Adrenal gland (tissue), 12 donors: Measurements from ENCODE around the gene FBXL16. TPM values are rescaled to one million over a fixed set of nuclear protein-coding genes. Genes with fewer than 3 reads are reported as not detected.
A peak's percentile ranks its signal among the peaks of the same experiment; 100 is the strongest.

ENCODE experiments used
- DNase-seq, 7 donors: peaks; one replicate each; pipeline ENCODE4 v3.0.0-alpha.2; 2019 to 2020
- H3K27ac ChIP-seq, 5 donors: fragments of 200-600 bp; sonication (generic) in 4 of 5; 1 replicate in 3 of 5; 2 replicates in 2 of 5; pipeline versions ENCODE4 v1.5.1 to v1.8.0; 2016 to 2020; ENCODE audit warnings: mild to moderate bottlenecking in 1 of 5
- H3K27me3 ChIP-seq: fragments of 200-600 bp; 2 replicates; pipeline ENCODE4 v1.8.0; 2021
- H3K36me3 ChIP-seq, 2 donors: fragments of 200-600 bp; replicated peaks in 1 of 2; 1 replicate in 1 of 2; 2 replicates in 1 of 2; pipeline versions ENCODE4 v1.5.1 to v1.8.0; 2018 to 2022
- H3K4me1 ChIP-seq, 2 donors: fragments of 200-600 bp; replicated peaks in 1 of 2; 1 replicate in 1 of 2; 2 replicates in 1 of 2; pipeline versions ENCODE4 v1.5.1 to v1.8.0; 2018 to 2021
- H3K4me3 ChIP-seq, 4 donors: fragments of 200-600 bp; sonication (generic) in 3 of 4; one replicate each; pipeline ENCODE4 v1.5.1; 2016 to 2018
- H3K9me3 ChIP-seq, 3 donors: fragments of 200-600 bp; sonication (generic) in 1 of 3; replicated peaks in 1 of 3; 1 replicate in 2 of 3; 2 replicates in 1 of 3; pipeline versions ENCODE4 v1.5.1 to v1.8.0; 2016 to 2021
- POLR2A ChIP-seq, 2 donors: fragments of 450-650 bp; IDR thresholded peaks; one replicate each; pipeline ENCODE4 v1.6.1; 2017; ENCODE audit warnings: antibody characterized with exemption in 2 of 2, mild to moderate bottlenecking in 2 of 2, moderate library complexity in 1 of 2
- WGBS, 4 donors: extraction: QIAGEN DNeasy Blood & Tissue Kit in 2 of 4; methylation state at CpG; one replicate each; pipeline versions ENCODE4 v1.1.5 to v1.1.7; 2013 to 2017; 5-methylcytosine and 5-hydroxymethylcytosine counted together
- intact Hi-C, 2 donors: fragments of 100-400 bp; cut with DNase I; formaldehyde crosslinking; loops; one replicate each; pipeline versions ENCODE4 v1.14.1 to v1.15.0; 2022 to 2023
- polyA plus RNA-seq, 3 donors: library from polyadenylated mRNA; stranded (reverse); fragments of 200-250 nt in 2 of 3; fragments of 350-450 nt in 1 of 3; fragmentation: Illumina TruSeq in 1 of 3; extraction: RNeasy Lipid Tissue Mini Kit (QIAGEN cat#74804) in 1 of 3; gene quantifications; one replicate each; pipeline ENCODE4 v1.2.3, GENCODE V29; 2013 to 2014
- total RNA-seq, 9 donors: library from RNA; depleted of rRNA in 4 of 9; stranded (reverse); fragments of >200 nt in 4 of 9; fragments of 120-200 nt in 1 of 9; fragmentation: NEBNext Ultra II Directional in 1 of 9; extraction: Animal tissue kit (Norgen Biotek cat#: 25700) in 1 of 9; gene quantifications; one replicate each; pipeline versions ENCODE4 v1.1.0 to v1.2.4, GENCODE V29; 2013 to 2023
- TF ChIP-seq, protein P1 (sequence below), 6 experiments: fragments of 450-650 bp in 4 of 6; fragments of 200-600 bp in 2 of 6; sonication (generic) in 1 of 6; IDR thresholded peaks; 1 replicate in 5 of 6; 2 replicates in 1 of 6; pipeline versions ENCODE4 v1.5.1 to v1.8.0; 2016 to 2021; ENCODE audit warnings: antibody characterized with exemption in 6 of 6, mild to moderate bottlenecking in 2 of 6, moderate library complexity in 1 of 6
- donor health status: healthy with polysubstance abuse.
- donor health status: Bipolar disorder and iron deficiency.
- donor health status: DM: yes; HTN: yes; CAD: no.
- donor health status: DM: no; HTN: no; CAD: no.
- donor health status: DM: no; HTN: no; CAD: no.
- donor health status: DM: yes; HTN: yes; CAD: no.

FBXL16 gene
- total and polyA plus RNA-seq, 12 donors: 0.17 to 18.3 (median 5.2) TPM; not detected in 1

DNA sequence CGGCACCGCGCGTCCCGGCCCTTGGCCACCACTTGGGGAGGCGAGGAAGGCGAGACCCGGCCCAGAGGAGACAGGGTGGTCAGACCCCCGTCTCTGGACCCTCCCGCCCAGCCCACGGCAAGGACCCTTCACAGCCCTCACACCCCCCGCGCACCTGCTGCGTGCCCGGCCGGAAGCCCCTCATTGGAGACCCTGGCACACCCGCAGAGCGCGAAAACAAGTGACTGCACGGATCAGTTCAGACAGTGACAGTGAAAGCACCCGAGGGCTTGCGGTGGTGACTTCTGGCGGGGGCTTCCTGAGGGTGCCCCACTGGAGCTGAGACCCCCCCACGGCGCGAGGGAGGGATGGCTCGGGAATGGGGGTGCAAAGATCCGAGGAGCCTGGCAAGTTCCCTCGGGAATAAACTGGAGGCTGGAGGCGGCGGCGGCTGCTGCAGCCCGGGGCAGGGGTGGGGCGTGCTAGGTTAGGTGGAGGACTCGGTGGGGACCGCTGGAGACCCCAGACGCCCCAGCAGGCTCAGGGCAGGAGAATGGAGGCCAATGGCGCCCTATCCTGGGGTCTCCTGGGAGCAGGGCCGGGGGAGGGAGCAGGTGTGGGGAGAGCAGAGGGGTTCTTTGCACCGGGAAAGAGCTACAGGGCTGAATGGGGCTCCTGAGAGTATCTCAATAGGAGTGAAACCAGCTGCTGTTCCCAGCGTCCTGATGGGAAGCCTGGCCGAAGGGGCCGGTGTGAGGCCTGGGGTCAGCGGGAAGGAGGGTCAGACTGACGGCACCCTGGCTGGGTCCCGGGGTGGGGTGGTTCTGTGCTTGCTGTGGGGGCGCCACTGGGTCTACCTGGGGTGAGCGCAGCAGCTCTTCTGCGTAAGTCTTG is 824 bp upstream of the FBXL16 start:
- H3K4me3 ChIP-seq: no peak overlapping the region
- TF ChIP-seq, protein P1, sequence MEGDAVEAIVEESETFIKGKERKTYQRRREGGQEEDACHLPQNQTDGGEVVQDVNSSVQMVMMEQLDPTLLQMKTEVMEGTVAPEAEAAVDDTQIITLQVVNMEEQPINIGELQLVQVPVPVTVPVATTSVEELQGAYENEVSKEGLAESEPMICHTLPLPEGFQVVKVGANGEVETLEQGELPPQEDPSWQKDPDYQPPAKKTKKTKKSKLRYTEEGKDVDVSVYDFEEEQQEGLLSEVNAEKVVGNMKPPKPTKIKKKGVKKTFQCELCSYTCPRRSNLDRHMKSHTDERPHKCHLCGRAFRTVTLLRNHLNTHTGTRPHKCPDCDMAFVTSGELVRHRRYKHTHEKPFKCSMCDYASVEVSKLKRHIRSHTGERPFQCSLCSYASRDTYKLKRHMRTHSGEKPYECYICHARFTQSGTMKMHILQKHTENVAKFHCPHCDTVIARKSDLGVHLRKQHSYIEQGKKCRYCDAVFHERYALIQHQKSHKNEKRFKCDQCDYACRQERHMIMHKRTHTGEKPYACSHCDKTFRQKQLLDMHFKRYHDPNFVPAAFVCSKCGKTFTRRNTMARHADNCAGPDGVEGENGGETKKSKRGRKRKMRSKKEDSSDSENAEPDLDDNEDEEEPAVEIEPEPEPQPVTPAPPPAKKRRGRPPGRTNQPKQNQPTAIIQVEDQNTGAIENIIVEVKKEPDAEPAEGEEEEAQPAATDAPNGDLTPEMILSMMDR (IDR thresholded peaks at IDR 0.05): no peak
- TF ChIP-seq POLR2A (IDR thresholded peaks at IDR 0.05): no peak
- no peaks in the 10 kb centered on the region for H3K9me3 ChIP-seq
- H3K27ac ChIP-seq: peak overlapping the region in 1 of 5 donors; percentile 44
- no peaks in the 10 kb centered on the region for H3K36me3 ChIP-seq
- intact Hi-C loops: loop anchor here in 1 of 2 donors (5.0 kb wide), 1 partner anchor 76 kb away; no protein-coding TSS in a partner anchor
- H3K4me1 ChIP-seq: no peaks in the 10 kb centered on the region
- no peak for DNase-seq
- peaks cover 58% of the 10 kb centered on the region for H3K27me3 ChIP-seq
- WGBS, 4 donors: 5 to 6% (median 5%) methylated on average over 20 to 49 of the region's 49 CpGs; no CpG with 5 or more reads in 1 of the 4 donors

DNA sequence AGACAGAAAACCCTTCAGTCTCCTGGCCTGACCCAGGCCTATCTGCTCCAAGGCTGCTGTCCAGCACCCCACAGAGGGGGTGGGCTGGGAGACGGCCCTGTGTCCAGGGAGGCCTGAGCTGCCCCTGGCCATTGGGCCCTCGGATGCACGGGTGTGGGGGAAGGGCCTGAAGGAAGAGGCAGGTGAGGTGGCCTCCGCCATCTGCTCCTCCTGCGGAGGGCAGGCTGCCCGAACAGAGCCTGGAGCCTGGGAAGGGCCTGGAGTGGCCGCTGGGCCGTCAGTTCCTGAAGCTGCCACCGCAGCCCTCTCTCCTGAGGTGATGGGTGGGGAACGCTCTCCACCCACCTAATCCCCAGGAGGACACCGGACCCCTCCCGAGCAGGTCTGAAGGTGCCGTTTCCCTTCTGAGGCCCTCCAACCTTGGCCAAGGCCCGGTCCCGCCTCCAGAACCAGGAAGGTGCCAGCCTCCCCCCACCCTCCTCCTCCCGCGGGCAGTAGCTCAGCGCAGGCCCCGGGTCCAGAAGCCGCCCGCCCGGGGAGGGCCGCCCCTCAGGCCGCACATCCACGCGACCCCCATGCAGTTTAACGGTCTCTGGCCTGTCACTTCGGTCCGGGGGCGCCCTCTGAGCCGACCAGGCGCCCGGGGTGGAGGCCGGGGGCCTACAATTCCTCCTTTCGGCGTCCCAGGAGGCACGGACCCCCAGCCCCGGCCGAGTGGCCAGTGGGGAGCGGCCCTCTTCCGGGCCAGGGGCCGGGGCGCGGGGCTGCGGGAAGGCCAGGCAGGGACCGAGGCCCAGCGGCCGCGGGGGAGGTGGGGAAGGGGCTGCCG is 835 bp downstream of the FBXL16 start:
- TF ChIP-seq, protein P1 (IDR thresholded peaks at IDR 0.05): no peak
- no peak for TF ChIP-seq POLR2A (IDR thresholded peaks at IDR 0.05)
- no peak overlapping the region for H3K4me3 ChIP-seq

DNA sequence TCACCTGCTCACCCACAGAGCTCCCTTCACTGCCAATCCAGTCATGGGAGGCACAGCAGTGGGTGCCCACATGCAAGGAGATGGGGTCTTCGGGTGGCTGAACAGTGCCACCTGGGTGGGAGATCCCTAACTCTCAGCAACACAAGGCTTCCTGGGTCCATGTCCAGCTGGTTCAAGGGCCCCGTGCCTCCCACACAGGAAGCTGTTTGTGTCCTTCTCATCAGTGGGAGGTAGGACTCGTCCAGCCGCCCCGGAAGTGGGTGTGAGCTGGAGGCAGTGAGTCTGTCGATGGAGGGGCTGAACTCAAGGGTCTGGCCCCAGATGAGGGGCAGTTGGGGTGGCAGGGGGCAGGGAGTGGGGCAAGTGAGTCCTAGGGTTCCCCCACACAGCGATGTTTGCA is 1.6 kb downstream of the FBXL16 start:
- no peak for DNase-seq
- no peaks in the 10 kb centered on the region for H3K9me3 ChIP-seq
- no peak overlapping the region for H3K4me3 ChIP-seq
- intact Hi-C loops: no loop called here
- H3K4me1 ChIP-seq: peaks cover 4 to 8% of the 10 kb centered on the region in 2 donors
- no peak overlapping the region for H3K27ac ChIP-seq
- WGBS, 4 donors: 59 to 80% (median 70%) methylated on average over 3 to 7 of the region's 7 CpGs
- no peaks in the 10 kb centered on the region for H3K36me3 ChIP-seq
- peaks cover 67% of the 10 kb centered on the region for H3K27me3 ChIP-seq
- TF ChIP-seq, protein P1 (IDR thresholded peaks at IDR 0.05): no peak
- no peak for TF ChIP-seq POLR2A (IDR thresholded peaks at IDR 0.05)

More for the DNA sequence above, 835 bp downstream of the FBXL16 start:
- no peak for DNase-seq
- peaks cover 69% of the 10 kb centered on the region for H3K27me3 ChIP-seq
- H3K27ac ChIP-seq: peak overlapping the region in 1 of 5 donors; percentile 52
- H3K9me3 ChIP-seq: no peaks in the 10 kb centered on the region
- WGBS, 4 donors: 9 to 31% (median 10%) methylated on average over 5 to 50 of the region's 50 CpGs
- intact Hi-C loops: loop anchor here in 1 of 2 donors (5.0 kb wide), 1 partner anchor 78 kb away; no protein-coding TSS in a partner anchor
- peaks cover 4 to 8% of the 10 kb centered on the region in 2 donors for H3K4me1 ChIP-seq
- no peaks in the 10 kb centered on the region for H3K36me3 ChIP-seq

DNA sequence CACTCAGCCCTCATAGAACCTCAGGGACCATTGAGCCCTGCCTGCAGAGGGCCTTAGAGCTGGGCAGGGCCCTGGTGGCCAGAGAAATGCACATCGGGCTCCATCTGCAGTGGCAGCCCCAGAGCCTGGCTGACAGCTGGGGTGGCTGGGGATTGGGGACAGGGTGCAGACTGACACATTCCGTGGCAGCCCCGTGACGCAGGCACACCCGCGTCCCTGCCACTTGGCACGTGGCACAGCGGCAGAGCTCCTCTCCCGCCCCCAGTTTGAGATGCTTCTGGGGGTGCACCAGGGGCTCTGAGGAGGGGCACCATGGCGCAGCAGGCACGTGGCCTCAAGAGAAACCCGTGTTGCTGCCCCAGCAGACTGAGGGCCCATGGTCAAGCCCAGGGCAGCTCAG is 2.2 kb downstream of the FBXL16 start:
- WGBS, 4 donors: 63 to 78% (median 73%) methylated on average over 2 to 12 of the region's 12 CpGs
- H3K4me1 ChIP-seq: peaks cover 4 to 8% of the 10 kb centered on the region in 2 donors
- no peak overlapping the region for H3K27ac ChIP-seq
- no peaks in the 10 kb centered on the region for H3K9me3 ChIP-seq
- H3K36me3 ChIP-seq: no peaks in the 10 kb centered on the region
- H3K27me3 ChIP-seq: peaks cover 66% of the 10 kb centered on the region
- H3K4me3 ChIP-seq: no peak overlapping the region
- intact Hi-C loops: no loop called here
- TF ChIP-seq, protein P1 (IDR thresholded peaks at IDR 0.05): no peak
- TF ChIP-seq POLR2A (IDR thresholded peaks at IDR 0.05): no peak
- no peak for DNase-seq
